KMS-11 (cell line): ENCODE data around the gene LYZL6.

Source experiments
- H2AFZ ChIP-seq: fragments of 200-600 bp; sonication (generic); 2 replicates; pipeline ENCODE4 v1.6.1; 2016; ENCODE audit warnings: antibody characterized with exemption, mixed run types, low read depth
- H3K27ac ChIP-seq: fragments of 200-600 bp; sonication (generic); 2 replicates; pipeline ENCODE4 v1.6.1; 2016; ENCODE audit warnings: mild to moderate bottlenecking, mixed run types
- H3K27me3 ChIP-seq: fragments of 200-600 bp; sonication (generic); 2 replicates; pipeline ENCODE4 v1.6.1; 2017; ENCODE audit warnings: mild to moderate bottlenecking, low read depth, mixed run types, moderate library complexity; ENCODE audit not compliant: insufficient read depth
- H3K36me3 ChIP-seq: fragments of 200-600 bp; sonication (generic); 2 replicates; pipeline ENCODE4 v1.6.1; 2017; ENCODE audit warnings: mild to moderate bottlenecking, mixed run types; ENCODE audit not compliant: insufficient read depth
- H3K4me1 ChIP-seq: fragments of 200-600 bp; sonication (generic); 2 replicates; pipeline ENCODE4 v1.6.1; 2016; ENCODE audit warnings: mild to moderate bottlenecking, low read depth, mixed run types; ENCODE audit not compliant: poor library complexity, severe bottlenecking
- H3K4me2 ChIP-seq: fragments of 200-600 bp; sonication (generic); 2 replicates; pipeline ENCODE4 v1.7.0; 2016; ENCODE audit warnings: mild to moderate bottlenecking, mixed run types
- H3K4me3 ChIP-seq: fragments of 200-600 bp; sonication (generic); IDR thresholded peaks from 2 replicates; pipeline ENCODE4 v1.6.1; 2017; ENCODE audit warnings: low read depth, low read length, mixed read lengths; ENCODE audit not compliant: insufficient read depth
- H3K79me2 ChIP-seq: fragments of 200-600 bp; sonication (generic); 2 replicates; pipeline ENCODE4 v1.6.1; 2016; ENCODE audit warnings: low read depth, mixed run types; ENCODE audit not compliant: insufficient read depth
- H3K9ac ChIP-seq: fragments of 200-600 bp; sonication (generic); 2 replicates; pipeline ENCODE4 v1.6.1; 2016; ENCODE audit warnings: mild to moderate bottlenecking, mixed run types
- H4K20me1 ChIP-seq: fragments of 200-600 bp; sonication (generic); 2 replicates; pipeline ENCODE4 v1.6.1; 2016; ENCODE audit warnings: mild to moderate bottlenecking, mixed run types; ENCODE audit not compliant: insufficient read depth
- CTCF ChIP-seq: fragments of 200-600 bp; sonication (generic); conservative IDR thresholded peaks from 2 replicates; pipeline ENCODE4 v1.6.1; 2017; ENCODE audit warnings: low read depth, mild to moderate bottlenecking, antibody characterized with exemption, low read length, moderate library complexity, mixed read lengths

The LYZL6 gene

GRCh38 chr17:35977509-35977908 lies 34.0 kb upstream of the LYZL6 start:
- Histone ChIP-seq H4K20me1 (no peaks in the 10 kb centered on the region), H3K79me2 (no peaks in the 10 kb centered on the region), H3K9ac (no peak overlapping the region), H3K4me1 (no peaks in the 10 kb centered on the region), H3K27me3 (no peaks in the 10 kb centered on the region), H3K4me3 (no peak overlapping the region), H3K36me3 (no peaks in the 10 kb centered on the region), H2AFZ (no peak overlapping the region), H3K27ac (no peak overlapping the region), H3K4me2 (no peak overlapping the region)
- no peak for TF ChIP-seq CTCF

- Histone ChIP-seq H3K4me3 (no peak overlapping the region), H3K79me2 (no peaks in the 10 kb centered on the region), H3K4me1 (peaks cover 4% of the 10 kb centered on the region), H3K9ac (no peak overlapping the region), H4K20me1 (no peaks in the 10 kb centered on the region), H3K27ac (no peak overlapping the region), H3K36me3 (no peaks in the 10 kb centered on the region), H3K27me3 (no peaks in the 10 kb centered on the region), H3K4me2 (no peak overlapping the region), H2AFZ (no peak overlapping the region)
- no peak for TF ChIP-seq CTCF
Measured at GRCh38 chr17:35973333-35974260, 30.1 kb upstream of the LYZL6 start.

- Histone ChIP-seq H3K4me2 (no peak overlapping the region), H3K4me3 (no peak overlapping the region), H3K27ac (no peak overlapping the region), H3K27me3 (no peaks in the 10 kb centered on the region), H3K9ac (no peak overlapping the region), H2AFZ (no peak overlapping the region), H3K36me3 (no peaks in the 10 kb centered on the region), H3K79me2 (no peaks in the 10 kb centered on the region), H4K20me1 (no peaks in the 10 kb centered on the region), H3K4me1 (peaks cover 4% of the 10 kb centered on the region)
- TF ChIP-seq CTCF: no peak
Measured at GRCh38 chr17:35972945-35973332, 29.4 kb upstream of the LYZL6 start.

- Histone ChIP-seq H3K9ac (no peak overlapping the region), H4K20me1 (no peaks in the 10 kb centered on the region), H3K79me2 (no peaks in the 10 kb centered on the region), H3K27me3 (no peaks in the 10 kb centered on the region), H3K36me3 (no peaks in the 10 kb centered on the region), H3K4me2 (no peak overlapping the region), H3K4me1 (peaks cover 4% of the 10 kb centered on the region), H2AFZ (no peak overlapping the region), H3K4me3 (no peak overlapping the region), H3K27ac (no peak overlapping the region)
- no peak for TF ChIP-seq CTCF
Measured at GRCh38 chr17:35972535-35972934, 29.0 kb upstream of the LYZL6 start.
